ENCODE data around the gene ASCC2. TPM values are rescaled to one million over a fixed set of nuclear protein-coding genes. Genes with fewer than 3 reads are reported as not detected.

The ASCC2 gene
- total RNA-seq, 1 experiment from 2014 or later, result 43.3 TPM

DNA sequence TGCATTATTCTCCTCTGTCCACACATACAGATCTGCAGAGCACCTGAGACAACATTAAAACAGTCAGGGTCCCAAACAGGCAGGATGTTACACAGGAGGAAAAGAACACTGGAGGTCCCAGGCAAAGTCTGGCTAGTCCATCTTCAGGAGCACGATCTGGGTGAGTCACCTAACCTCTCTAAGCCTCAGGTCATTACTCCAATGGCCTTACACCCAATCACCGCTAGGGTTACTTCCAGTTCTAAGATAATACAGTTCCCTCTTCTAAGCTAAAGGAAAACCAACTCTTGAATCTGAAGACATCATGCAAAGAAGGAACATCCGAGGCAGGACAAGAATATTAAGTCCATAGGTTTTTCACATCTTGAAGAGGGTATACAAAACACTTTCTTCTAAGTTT, 24.5 kb downstream of the ASCC2 start:
- H3K4me3 ChIP-seq, result no peak overlapping the region
- intact Hi-C loops (cut with micrococcal nuclease; ENCODE audit: unreplicated experiment), result no loop called here
- no peaks in the 10 kb centered on the region for H4K20me1 ChIP-seq (ENCODE audit: insufficient read depth)
- peak in 1 of 2 experiments; percentile 82 for DNase-seq
- peaks cover 61% of the 10 kb centered on the region for H3F3A ChIP-seq (ENCODE audit: insufficient read depth, low read depth)
- H3K79me2 ChIP-seq (ENCODE audit: low read depth), result peaks cover 11% of the 10 kb centered on the region; the same call in 1 of the 2 replicates
- no peak overlapping the region for H2AFZ ChIP-seq
- H3K9me2 ChIP-seq (ENCODE audit: insufficient read depth), result no peaks in the 10 kb centered on the region
- no peaks in the 10 kb centered on the region for H3K9me3 ChIP-seq (ENCODE audit: insufficient read depth, low read depth)
- peak overlapping the region; percentile 67 for H3K4me2 ChIP-seq
- peaks cover 14% of the 10 kb centered on the region for H3K36me3 ChIP-seq (ENCODE audit: low read depth)
- BruUV-seq (replicated peaks), result no TSS peak
- peak overlapping the region; percentile 71 for H3K27ac ChIP-seq
- no peaks in the 10 kb centered on the region for H3K27me3 ChIP-seq (ENCODE audit: insufficient read depth, low read depth)
- TF ChIP-seq EZH2 (IDR thresholded peaks at IDR 0.05; ENCODE audit: low read depth), result no peak
- TF ChIP-seq, protein P1, sequence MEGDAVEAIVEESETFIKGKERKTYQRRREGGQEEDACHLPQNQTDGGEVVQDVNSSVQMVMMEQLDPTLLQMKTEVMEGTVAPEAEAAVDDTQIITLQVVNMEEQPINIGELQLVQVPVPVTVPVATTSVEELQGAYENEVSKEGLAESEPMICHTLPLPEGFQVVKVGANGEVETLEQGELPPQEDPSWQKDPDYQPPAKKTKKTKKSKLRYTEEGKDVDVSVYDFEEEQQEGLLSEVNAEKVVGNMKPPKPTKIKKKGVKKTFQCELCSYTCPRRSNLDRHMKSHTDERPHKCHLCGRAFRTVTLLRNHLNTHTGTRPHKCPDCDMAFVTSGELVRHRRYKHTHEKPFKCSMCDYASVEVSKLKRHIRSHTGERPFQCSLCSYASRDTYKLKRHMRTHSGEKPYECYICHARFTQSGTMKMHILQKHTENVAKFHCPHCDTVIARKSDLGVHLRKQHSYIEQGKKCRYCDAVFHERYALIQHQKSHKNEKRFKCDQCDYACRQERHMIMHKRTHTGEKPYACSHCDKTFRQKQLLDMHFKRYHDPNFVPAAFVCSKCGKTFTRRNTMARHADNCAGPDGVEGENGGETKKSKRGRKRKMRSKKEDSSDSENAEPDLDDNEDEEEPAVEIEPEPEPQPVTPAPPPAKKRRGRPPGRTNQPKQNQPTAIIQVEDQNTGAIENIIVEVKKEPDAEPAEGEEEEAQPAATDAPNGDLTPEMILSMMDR (conservative IDR thresholded peaks at IDR 0.05), result peak; percentile 73
- peaks cover 84% of the 10 kb centered on the region for H3K4me1 ChIP-seq (replicated peaks; ENCODE audit: insufficient read depth)
- POLR2A ChIA-PET (ENCODE audit: unreplicated experiment), result no interaction called here
- CTCF ChIA-PET, result interaction anchor here (0.6 to 1.2 kb wide), 2 partner anchors 102 to 192 kb away, joined by 4 to 7 read pairs; no protein-coding TSS in a partner anchor

DNA sequence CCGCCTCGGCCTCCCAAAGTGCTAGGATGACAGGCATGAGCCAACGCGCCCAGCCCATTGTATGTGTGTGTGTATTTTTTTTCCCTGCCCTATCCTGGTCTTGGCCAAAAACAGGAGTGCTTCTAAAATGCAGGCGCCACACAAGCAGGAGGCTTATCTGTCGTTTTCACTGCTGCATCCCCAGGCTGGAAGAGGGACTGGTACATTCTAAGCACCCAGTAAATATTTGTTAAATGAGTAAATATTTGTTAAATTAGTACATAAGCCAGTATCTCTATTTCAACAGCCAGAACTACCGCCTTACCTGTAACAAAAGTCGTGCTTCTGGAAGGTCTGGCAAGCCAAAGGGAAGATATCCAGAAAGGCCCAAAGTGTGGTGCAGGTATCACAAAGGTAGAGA, 24.9 kb downstream of the ASCC2 start:
- Histone ChIP-seq H3K27me3 (ENCODE audit: insufficient read depth, low read depth) (no peaks in the 10 kb centered on the region), H3K9me3 (ENCODE audit: insufficient read depth, low read depth) (no peaks in the 10 kb centered on the region), H3K79me2 (ENCODE audit: low read depth) (peaks cover 11% of the 10 kb centered on the region; the same call in 1 of the 2 replicates), H3K4me1 (replicated peaks; ENCODE audit: insufficient read depth) (peaks cover 84% of the 10 kb centered on the region), H3K4me2 (peak overlapping the region; percentile 67), H3K9me2 (ENCODE audit: insufficient read depth) (no peaks in the 10 kb centered on the region), H3K36me3 (ENCODE audit: low read depth) (peaks cover 16% of the 10 kb centered on the region), H2AFZ (no peak overlapping the region), H4K20me1 (ENCODE audit: insufficient read depth) (no peaks in the 10 kb centered on the region), H3K4me3 (no peak overlapping the region), H3K27ac (peak overlapping the region; percentile 71), H3F3A (ENCODE audit: insufficient read depth, low read depth) (peaks cover 61% of the 10 kb centered on the region)
- POLR2A ChIA-PET (ENCODE audit: unreplicated experiment), result no interaction called here
- DNase-seq, result peak in 1 of 2 experiments; percentile 50
- BruUV-seq (replicated peaks), result no TSS peak
- intact Hi-C loops (cut with micrococcal nuclease; ENCODE audit: unreplicated experiment), result no loop called here
- no peak for TF ChIP-seq EZH2 (IDR thresholded peaks at IDR 0.05; ENCODE audit: low read depth)
- TF ChIP-seq, protein P1 (conservative IDR thresholded peaks at IDR 0.05), result no peak
- CTCF ChIA-PET, result no interaction called here

DNA sequence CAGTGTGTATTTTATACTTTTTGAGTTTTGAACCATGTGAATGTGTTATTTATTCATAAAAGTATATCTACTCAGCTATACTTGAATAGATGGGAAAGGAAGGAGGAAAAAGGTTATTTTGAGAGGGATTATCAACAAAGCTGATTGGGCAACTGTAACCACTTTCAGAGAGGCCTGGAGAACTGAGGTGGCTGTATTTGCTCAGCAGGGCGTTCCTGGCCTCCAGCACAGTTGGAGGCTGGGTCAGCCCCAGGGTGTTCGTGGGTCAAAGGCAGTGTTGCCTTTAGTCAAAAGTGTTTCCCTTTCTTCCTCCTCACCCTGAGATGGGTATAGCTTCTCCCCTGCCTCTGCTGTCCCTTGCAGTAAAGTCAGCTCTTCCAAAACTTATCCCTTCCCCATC, 26.7 kb downstream of the ASCC2 start:
- peak in 1 of 2 experiments; percentile 82 for DNase-seq
- H3K27me3 ChIP-seq (ENCODE audit: insufficient read depth, low read depth), result no peaks in the 10 kb centered on the region
- peaks cover 11% of the 10 kb centered on the region; the same call in 1 of the 2 replicates for H3K79me2 ChIP-seq (ENCODE audit: low read depth)
- H3F3A ChIP-seq (ENCODE audit: insufficient read depth, low read depth), result peaks cover 54% of the 10 kb centered on the region
- no TSS peak for BruUV-seq (replicated peaks)
- peak overlapping the region; percentile 67 for H3K4me2 ChIP-seq
- H3K9me3 ChIP-seq (ENCODE audit: insufficient read depth, low read depth), result no peaks in the 10 kb centered on the region
- CTCF ChIA-PET, result no interaction called here
- no peaks in the 10 kb centered on the region for H3K9me2 ChIP-seq (ENCODE audit: insufficient read depth)
- H4K20me1 ChIP-seq (ENCODE audit: insufficient read depth), result no peaks in the 10 kb centered on the region
- H2AFZ ChIP-seq, result no peak overlapping the region
- H3K27ac ChIP-seq, result peak overlapping the region; percentile 71
- intact Hi-C loops (cut with micrococcal nuclease; ENCODE audit: unreplicated experiment), result no loop called here
- TF ChIP-seq EZH2 (IDR thresholded peaks at IDR 0.05; ENCODE audit: low read depth), result no peak
- TF ChIP-seq, protein P1 (conservative IDR thresholded peaks at IDR 0.05), result no peak
- H3K4me1 ChIP-seq (replicated peaks; ENCODE audit: insufficient read depth), result peaks cover 73% of the 10 kb centered on the region
- POLR2A ChIA-PET (ENCODE audit: unreplicated experiment), result interaction anchor here (0.7 kb wide), 1 partner anchor 606 kb away, joined by 4 read pairs; the partner anchor contains the start of gene EMID1
- peaks cover 29% of the 10 kb centered on the region for H3K36me3 ChIP-seq (ENCODE audit: low read depth)
- H3K4me3 ChIP-seq, result peak overlapping the region; percentile 21; the same call in 1 of the 2 replicates

All from PC-9 (cell line).